Lower lobe of right lung (tissue), 2 donors: ENCODE results near the gene MEP1A. TPM values are rescaled to one million over a fixed set of nuclear protein-coding genes. Genes with fewer than 3 reads are reported as not detected.
A peak's percentile ranks its signal among the peaks of the same experiment; 100 is the strongest.

Experiments
- ATAC-seq, 2 donors: fragments of 200-7000 bp; cut with Tn5 transposase; one replicate each; pipeline ENCODE4 v1.9.1; 2020 to 2022; ENCODE audit warnings: mild to moderate bottlenecking in 2 of 2, moderate library complexity in 2 of 2
- DNase-seq: peaks from one replicate; pipeline ENCODE4 v3.0.0-alpha.2; 2020
- H3K27ac ChIP-seq: fragments of 200-600 bp; one replicate; pipeline ENCODE4 v1.8.0; 2022
- H3K27me3 ChIP-seq: fragments of 200-600 bp; one replicate; pipeline ENCODE4 v1.8.0; 2022; ENCODE audit warnings: low read depth
- H3K36me3 ChIP-seq: fragments of 200-600 bp; one replicate; pipeline ENCODE4 v1.8.0; 2022; ENCODE audit warnings: mild to moderate bottlenecking
- H3K4me1 ChIP-seq: fragments of 200-600 bp; one replicate; pipeline ENCODE4 v1.8.0; 2022
- H3K4me3 ChIP-seq: fragments of 200-600 bp; one replicate; pipeline ENCODE4 v1.8.0; 2022; ENCODE audit warnings: mild to moderate bottlenecking
- H3K9me3 ChIP-seq: fragments of 200-600 bp; one replicate; pipeline ENCODE4 v1.8.0; 2022
- CTCF ChIP-seq: fragments of 200-600 bp; IDR thresholded peaks from one replicate; pipeline ENCODE4 v1.8.0; 2022; ENCODE audit warnings: antibody characterized with exemption, mild to moderate bottlenecking
- intact Hi-C: fragments of 100-400 bp; cut with DNase I; formaldehyde crosslinking; loops from one replicate; pipeline ENCODE4 v1.11.0; 2022
- total RNA-seq: library from RNA; stranded (reverse); fragmentation: NEBNext Ultra II Directional; extraction: Animal tissue kit (Norgen Biotek cat#: 25700); gene quantifications from one replicate; pipeline ENCODE4 v1.2.1, GENCODE V29; 2021
- donor health status: DM: no; HTN: yes; CAD: no; lungs with severe emphysema.

MEP1A gene
- total RNA-seq, 1 donor from 2014 or later = 0.41 TPM

- intact Hi-C loops = no loop called here
- H3K4me1 ChIP-seq = no peaks in the 10 kb centered on the region
- no peaks in the 10 kb centered on the region for H3K9me3 ChIP-seq
These were observed 43.5 kb upstream of the MEP1A start for GRCh38 chr6:46749731-46750130.

GRCh38 chr6:46751658-46752057, 41.5 kb upstream of the MEP1A start:
- DNase-seq (no peak), ATAC-seq (no peak)
- Histone ChIP-seq H3K4me3 (no peak overlapping the region), H3K36me3 (no peaks in the 10 kb centered on the region), H3K4me1 (peaks cover under 1% of the 10 kb centered on the region), H3K27ac (no peak overlapping the region), H3K27me3 (no peaks in the 10 kb centered on the region), H3K9me3 (no peaks in the 10 kb centered on the region)
- TF ChIP-seq CTCF = no peak
- intact Hi-C loops = no loop called here

More at GRCh38 chr6:46749731-46750130, 43.5 kb upstream of the MEP1A start:
- no peak for TF ChIP-seq CTCF
- ATAC-seq (no peak), DNase-seq (no peak)
- Histone ChIP-seq H3K27ac (no peak overlapping the region), H3K4me3 (no peak overlapping the region), H3K27me3 (no peaks in the 10 kb centered on the region), H3K36me3 (no peaks in the 10 kb centered on the region)

GRCh38 chr6:46755865-46756264, 37.3 kb upstream of the MEP1A start:
- no peak for DNase-seq
- Histone ChIP-seq H3K9me3 (no peaks in the 10 kb centered on the region), H3K27ac (no peak overlapping the region), H3K27me3 (no peaks in the 10 kb centered on the region), H3K36me3 (no peaks in the 10 kb centered on the region), H3K4me3 (no peak overlapping the region), H3K4me1 (peaks cover 4% of the 10 kb centered on the region)
- TF ChIP-seq CTCF = no peak
- no peak for ATAC-seq
- intact Hi-C loops = no loop called here

GRCh38 chr6:46756469-46757213, 36.5 kb upstream of the MEP1A start:
- no peak for ATAC-seq
- no peaks in the 10 kb centered on the region for H3K36me3 ChIP-seq
- TF ChIP-seq CTCF = no peak
- H3K4me3 ChIP-seq = no peak overlapping the region
- no peaks in the 10 kb centered on the region for H3K9me3 ChIP-seq
- no peak for DNase-seq
- intact Hi-C loops = no loop called here
- no peak overlapping the region for H3K27ac ChIP-seq
- H3K27me3 ChIP-seq = no peaks in the 10 kb centered on the region
- H3K4me1 ChIP-seq = peaks cover 4% of the 10 kb centered on the region

- ATAC-seq (peak in 1 of 2 donors; percentile 55), DNase-seq (no peak)
- Histone ChIP-seq H3K27me3 (no peaks in the 10 kb centered on the region), H3K27ac (no peak overlapping the region), H3K4me1 (peaks cover 4% of the 10 kb centered on the region), H3K36me3 (no peaks in the 10 kb centered on the region), H3K4me3 (no peak overlapping the region), H3K9me3 (no peaks in the 10 kb centered on the region)
- intact Hi-C loops = no loop called here
- TF ChIP-seq CTCF = no peak
These were observed 36.0 kb upstream of the MEP1A start for GRCh38 chr6:46757214-46757596.
